Neuron (in vitro differentiated cells): ENCODE measurements around the gene BHMT2.

ENCODE experiments used
- H2AFZ ChIP-seq: one replicate; pipeline ENCODE4 v1.6.1; 2013; ENCODE audit warnings: low read depth, mild to moderate bottlenecking, inconsistent platforms, low read length, moderate library complexity
- H3K27me3 ChIP-seq: one replicate; pipeline ENCODE4 v1.6.1; 2013; ENCODE audit warnings: low read length; ENCODE audit not compliant: insufficient read depth
- H3K36me3 ChIP-seq: one replicate; pipeline ENCODE4 v1.6.1; 2013; ENCODE audit warnings: low read length; ENCODE audit not compliant: insufficient read depth
- H3K4me1 ChIP-seq: one replicate; pipeline ENCODE4 v1.6.1; 2013; ENCODE audit warnings: low read length; ENCODE audit not compliant: insufficient read depth
- H3K4me3 ChIP-seq: 2 replicates; pipeline ENCODE4 v1.5.1; 2013; ENCODE audit warnings: mild to moderate bottlenecking, low read length, moderate library complexity
- H3K9me3 ChIP-seq: one replicate; pipeline ENCODE4 v1.6.1; 2013; ENCODE audit warnings: low read length

Gene BHMT2

GRCh38 chr5:79036769-79037168 lies 32.8 kb upstream of the BHMT2 start:
- no peak overlapping the region for H3K4me3 ChIP-seq
- H3K27me3 ChIP-seq: no peaks in the 10 kb centered on the region
- no peaks in the 10 kb centered on the region for H3K36me3 ChIP-seq
- no peaks in the 10 kb centered on the region for H3K9me3 ChIP-seq
- no peak overlapping the region for H2AFZ ChIP-seq
- no peaks in the 10 kb centered on the region for H3K4me1 ChIP-seq

- no peaks in the 10 kb centered on the region for H3K4me1 ChIP-seq
- no peaks in the 10 kb centered on the region for H3K36me3 ChIP-seq
- no peak overlapping the region for H3K4me3 ChIP-seq
- no peaks in the 10 kb centered on the region for H3K9me3 ChIP-seq
- no peak overlapping the region for H2AFZ ChIP-seq
- no peaks in the 10 kb centered on the region for H3K27me3 ChIP-seq
Measured at GRCh38 chr5:79042188-79042587, 27.4 kb upstream of the BHMT2 start.

- Histone ChIP-seq H3K4me3 (no peak overlapping the region), H2AFZ (no peak overlapping the region), H3K4me1 (no peaks in the 10 kb centered on the region), H3K36me3 (no peaks in the 10 kb centered on the region), H3K9me3 (no peaks in the 10 kb centered on the region), H3K27me3 (no peaks in the 10 kb centered on the region)
Measured at GRCh38 chr5:79047199-79047598, 22.4 kb upstream of the BHMT2 start.

GRCh38 chr5:79048437-79048836 lies 21.1 kb upstream of the BHMT2 start:
- no peak overlapping the region for H3K4me3 ChIP-seq
- no peaks in the 10 kb centered on the region for H3K9me3 ChIP-seq
- H3K27me3 ChIP-seq: no peaks in the 10 kb centered on the region
- H2AFZ ChIP-seq: no peak overlapping the region
- no peaks in the 10 kb centered on the region for H3K4me1 ChIP-seq
- no peaks in the 10 kb centered on the region for H3K36me3 ChIP-seq

- Histone ChIP-seq H3K27me3 (no peaks in the 10 kb centered on the region), H3K9me3 (no peaks in the 10 kb centered on the region), H3K4me1 (peaks cover 11% of the 10 kb centered on the region), H2AFZ (no peak overlapping the region), H3K4me3 (no peak overlapping the region), H3K36me3 (no peaks in the 10 kb centered on the region)
Measured at GRCh38 chr5:79050498-79050897, 19.1 kb upstream of the BHMT2 start.

GRCh38 chr5:79053321-79053720 lies 16.2 kb upstream of the BHMT2 start:
- peaks cover 2% of the 10 kb centered on the region for H3K9me3 ChIP-seq
- no peaks in the 10 kb centered on the region for H3K36me3 ChIP-seq
- no peak overlapping the region for H2AFZ ChIP-seq
- H3K27me3 ChIP-seq: no peaks in the 10 kb centered on the region
- peaks cover 11% of the 10 kb centered on the region for H3K4me1 ChIP-seq
- no peak overlapping the region for H3K4me3 ChIP-seq

GRCh38 chr5:79055017-79055416 lies 14.6 kb upstream of the BHMT2 start:
- H2AFZ ChIP-seq: peak overlapping the region; percentile 83
- H3K9me3 ChIP-seq: peaks cover 2% of the 10 kb centered on the region
- H3K4me1 ChIP-seq: peaks cover 11% of the 10 kb centered on the region
- no peak overlapping the region for H3K4me3 ChIP-seq
- peaks cover 2% of the 10 kb centered on the region for H3K27me3 ChIP-seq
- H3K36me3 ChIP-seq: no peaks in the 10 kb centered on the region

- H3K9me3 ChIP-seq: peaks cover 2% of the 10 kb centered on the region
- H3K27me3 ChIP-seq: peaks cover 5% of the 10 kb centered on the region
- peaks cover 11% of the 10 kb centered on the region for H3K4me1 ChIP-seq
- no peaks in the 10 kb centered on the region for H3K36me3 ChIP-seq
- no peak overlapping the region for H2AFZ ChIP-seq
- H3K4me3 ChIP-seq: no peak overlapping the region
Measured at GRCh38 chr5:79056847-79057246, 12.7 kb upstream of the BHMT2 start.

GRCh38 chr5:79059674-79060073 lies 9.9 kb upstream of the BHMT2 start:
- Histone ChIP-seq H3K27me3 (peaks cover 5% of the 10 kb centered on the region), H3K36me3 (no peaks in the 10 kb centered on the region), H3K9me3 (peaks cover 2% of the 10 kb centered on the region), H3K4me1 (peaks cover 8% of the 10 kb centered on the region), H3K4me3 (no peak overlapping the region), H2AFZ (no peak overlapping the region)

GRCh38 chr5:79062436-79062835 lies 7.1 kb upstream of the BHMT2 start:
- Histone ChIP-seq H3K4me1 (no peaks in the 10 kb centered on the region), H2AFZ (no peak overlapping the region), H3K36me3 (no peaks in the 10 kb centered on the region), H3K4me3 (no peak overlapping the region), H3K27me3 (peaks cover 5% of the 10 kb centered on the region), H3K9me3 (no peaks in the 10 kb centered on the region)

GRCh38 chr5:79070350-79070667 lies 742 bp downstream of the BHMT2 start:
- no peak overlapping the region for H3K4me3 ChIP-seq

GRCh38 chr5:79074641-79075040 lies 5.1 kb downstream of the BHMT2 start:
- H2AFZ ChIP-seq: no peak overlapping the region
- H3K27me3 ChIP-seq: no peaks in the 10 kb centered on the region
- H3K4me1 ChIP-seq: no peaks in the 10 kb centered on the region
- H3K9me3 ChIP-seq: peaks cover 3% of the 10 kb centered on the region
- H3K4me3 ChIP-seq: no peak overlapping the region
- no peaks in the 10 kb centered on the region for H3K36me3 ChIP-seq

More at GRCh38 chr5:79070350-79070667, 742 bp downstream of the BHMT2 start:
- Histone ChIP-seq H3K9me3 (peaks cover 3% of the 10 kb centered on the region), H3K4me1 (no peaks in the 10 kb centered on the region), H3K36me3 (no peaks in the 10 kb centered on the region), H3K27me3 (no peaks in the 10 kb centered on the region), H2AFZ (no peak overlapping the region)

- no peaks in the 10 kb centered on the region for H3K27me3 ChIP-seq
- no peaks in the 10 kb centered on the region for H3K36me3 ChIP-seq
- no peak overlapping the region for H3K4me3 ChIP-seq
- H3K9me3 ChIP-seq: peaks cover 3% of the 10 kb centered on the region
- no peaks in the 10 kb centered on the region for H3K4me1 ChIP-seq
- no peak overlapping the region for H2AFZ ChIP-seq
Measured at GRCh38 chr5:79075646-79076426, 6.3 kb downstream of the BHMT2 start.

GRCh38 chr5:79076819-79077218 lies 7.3 kb downstream of the BHMT2 start:
- no peak overlapping the region for H2AFZ ChIP-seq
- peaks cover 2% of the 10 kb centered on the region for H3K4me1 ChIP-seq
- no peaks in the 10 kb centered on the region for H3K27me3 ChIP-seq
- H3K9me3 ChIP-seq: peaks cover 3% of the 10 kb centered on the region
- no peak overlapping the region for H3K4me3 ChIP-seq
- H3K36me3 ChIP-seq: no peaks in the 10 kb centered on the region
